OCI-LY3 (cell line): Measurements from ENCODE around the gene FLRT1.

Experiments
- H2AFZ ChIP-seq: fragments of 200-600, 300-600 bp; shearing (Covaris generic); 2 replicates; pipeline ENCODE4 v1.6.0; 2014; ENCODE audit warnings: antibody characterized with exemption, low read depth, low read length
- H3K27ac ChIP-seq: fragments of 200-600, 300-600 bp; sonication (generic); 2 replicates; pipeline ENCODE4 v1.5.1; 2014; ENCODE audit warnings: mild to moderate bottlenecking, low read length, moderate library complexity, mixed read lengths
- H3K27me3 ChIP-seq: fragments of 200-600, 300-600 bp; sonication (generic); 2 replicates; pipeline ENCODE4 v1.6.1; 2014; ENCODE audit warnings: low read depth, low read length, mixed read lengths
- H3K36me3 ChIP-seq: fragments of 200-600, 300-600 bp; sonication (generic); replicated peaks from 2 replicates; pipeline ENCODE3; 2014; ENCODE audit warnings: low read depth, low read length, mixed read lengths
- H3K4me1 ChIP-seq: fragments of 300-600, 200-600 bp; sonication (generic); 2 replicates; pipeline ENCODE4 v1.6.1; 2014; ENCODE audit warnings: low read length, mixed read lengths
- H3K4me2 ChIP-seq: fragments of 200-600, 300-600 bp; sonication (generic); 2 replicates; pipeline ENCODE4 v1.6.1; 2014; ENCODE audit warnings: low read length, mixed read lengths
- H3K4me3 ChIP-seq: fragments of 300-600, 200-600 bp; sonication (generic); 2 replicates; pipeline ENCODE4 v1.5.1; 2014; ENCODE audit warnings: antibody characterized with exemption, mild to moderate bottlenecking, low read length, moderate library complexity
- H3K79me2 ChIP-seq: fragments of 300-600, 200-600 bp; shearing (Covaris generic); 2 replicates; pipeline ENCODE4 v1.6.1; 2014; ENCODE audit warnings: mild to moderate bottlenecking, low read length, mixed read lengths
- H3K9ac ChIP-seq: fragments of 300-600, 200-600 bp; shearing (Covaris generic); 2 replicates; pipeline ENCODE4 v1.6.0; 2014; ENCODE audit warnings: mild to moderate bottlenecking, low read length, moderate library complexity
- H3K9me3 ChIP-seq: fragments of 200-600, 300-600 bp; shearing (Covaris generic); 2 replicates; pipeline ENCODE4 v1.6.1; 2014; ENCODE audit warnings: low read length, mixed read lengths; ENCODE audit not compliant: insufficient read depth
- H4K20me1 ChIP-seq: fragments of 200-600, 300-600 bp; sonication (generic); 2 replicates; pipeline ENCODE4 v1.6.1; 2016; ENCODE audit warnings: low read length, mixed read lengths; ENCODE audit not compliant: insufficient read depth
- CTCF ChIP-seq: fragments of 200-600, 300-600 bp; sonication (generic); IDR thresholded peaks from 2 replicates; pipeline ENCODE4 v1.5.1; 2014; ENCODE audit warnings: antibody characterized with exemption, low read length, low read depth
- EZH2phosphoT487 ChIP-seq: fragments of 200-600 bp; shearing (Covaris generic); IDR thresholded peaks from 2 replicates; pipeline ENCODE4 v1.6.1; 2018; ENCODE audit warnings: antibody characterized with exemption, mixed run types, low read depth

FLRT1 gene

GRCh38 chr11:64006398-64006797, 29.3 kb upstream of the FLRT1 start:
- H3K9me3 ChIP-seq: peaks cover 6% of the 10 kb centered on the region; the same call in 1 of the 2 replicates
- no peaks in the 10 kb centered on the region for H3K27me3 ChIP-seq
- H4K20me1 ChIP-seq: no peaks in the 10 kb centered on the region
- H3K4me3 ChIP-seq: no peak overlapping the region
- H3K36me3 ChIP-seq: no peaks in the 10 kb centered on the region
- H3K9ac ChIP-seq: no peak overlapping the region
- no peak overlapping the region for H2AFZ ChIP-seq
- TF ChIP-seq EZH2phosphoT487 (no peak), CTCF (no peak)
- H3K4me1 ChIP-seq: peaks cover 3% of the 10 kb centered on the region; the same call in 1 of the 2 replicates
- no peak overlapping the region for H3K4me2 ChIP-seq
- no peak overlapping the region for H3K27ac ChIP-seq
- H3K79me2 ChIP-seq: no peaks in the 10 kb centered on the region

- no peaks in the 10 kb centered on the region for H3K79me2 ChIP-seq
- no peaks in the 10 kb centered on the region for H3K27me3 ChIP-seq
- H2AFZ ChIP-seq: no peak overlapping the region
- no peak overlapping the region for H3K9ac ChIP-seq
- no peak overlapping the region for H3K4me2 ChIP-seq
- H3K4me3 ChIP-seq: no peak overlapping the region
- H3K9me3 ChIP-seq: peaks cover 6% of the 10 kb centered on the region; the same call in 1 of the 2 replicates
- no peak overlapping the region for H3K27ac ChIP-seq
- no peaks in the 10 kb centered on the region for H3K36me3 ChIP-seq
- H3K4me1 ChIP-seq: peaks cover 3% of the 10 kb centered on the region; the same call in 1 of the 2 replicates
- no peak for TF ChIP-seq EZH2phosphoT487
- TF ChIP-seq CTCF: no peak
- H4K20me1 ChIP-seq: no peaks in the 10 kb centered on the region
Measured at GRCh38 chr11:64007160-64007628, 28.5 kb upstream of the FLRT1 start.

GRCh38 chr11:64007629-64008282, 28.0 kb upstream of the FLRT1 start:
- H3K79me2 ChIP-seq: no peaks in the 10 kb centered on the region
- TF ChIP-seq CTCF (no peak), EZH2phosphoT487 (no peak)
- H3K4me3 ChIP-seq: no peak overlapping the region
- H3K9ac ChIP-seq: no peak overlapping the region
- no peaks in the 10 kb centered on the region for H3K36me3 ChIP-seq
- H3K27me3 ChIP-seq: no peaks in the 10 kb centered on the region
- no peaks in the 10 kb centered on the region for H4K20me1 ChIP-seq
- no peak overlapping the region for H2AFZ ChIP-seq
- H3K9me3 ChIP-seq: peaks cover 6% of the 10 kb centered on the region; the same call in 1 of the 2 replicates
- H3K27ac ChIP-seq: no peak overlapping the region
- H3K4me1 ChIP-seq: peaks cover 3% of the 10 kb centered on the region; the same call in 1 of the 2 replicates
- H3K4me2 ChIP-seq: no peak overlapping the region

GRCh38 chr11:64008283-64008913, 27.3 kb upstream of the FLRT1 start:
- Histone ChIP-seq H3K27me3 (no peaks in the 10 kb centered on the region), H3K36me3 (no peaks in the 10 kb centered on the region), H3K9me3 (peaks cover 6% of the 10 kb centered on the region; the same call in 1 of the 2 replicates), H3K27ac (no peak overlapping the region), H3K4me3 (no peak overlapping the region), H3K9ac (no peak overlapping the region), H4K20me1 (no peaks in the 10 kb centered on the region), H3K4me2 (no peak overlapping the region), H3K79me2 (no peaks in the 10 kb centered on the region), H3K4me1 (peaks cover 3% of the 10 kb centered on the region; the same call in 1 of the 2 replicates), H2AFZ (no peak overlapping the region)
- TF ChIP-seq EZH2phosphoT487 (no peak), CTCF (no peak)
